Pancreas (tissue), 10 donors: Measurements from ENCODE around the gene GRM1. TPM values are rescaled to one million over a fixed set of nuclear protein-coding genes. Genes with fewer than 3 reads are reported as not detected.

ENCODE experiments used
- ATAC-seq, 4 donors: fragments of 200-7000 bp; cut with Tn5 transposase; one replicate each; pipeline versions ENCODE4 v1.8.0 to v1.9.1; 2020; ENCODE audit warnings: mild to moderate bottlenecking in 4 of 4, moderate library complexity in 4 of 4
- DNase-seq, 6 donors: peaks; one replicate each; pipeline ENCODE4 v3.0.0-alpha.2; 2020
- FAIRE-seq: peaks from 2 replicates; lab custom pipeline; 2012; peaks lifted over from hg19 to GRCh38; lab: Jason Lieb, UNC
- H3K27ac ChIP-seq, 4 donors: fragments of 200-600 bp; sonication (generic); 1 replicate in 3 of 4; 2 replicates in 1 of 4; pipeline versions ENCODE4 v1.5.0 to v1.8.0; 2020
- H3K27me3 ChIP-seq, 4 donors: fragments of 200-600 bp; one replicate each; pipeline ENCODE4 v1.8.0; 2021
- H3K36me3 ChIP-seq, 3 donors: fragments of 200-600 bp; sonication (generic) in 1 of 3; one replicate each; pipeline versions ENCODE4 v1.5.0 to v1.8.0; 2020 to 2021
- H3K4me1 ChIP-seq, 3 donors: fragments of 200-600 bp; one replicate each; pipeline ENCODE4 v1.8.0; 2021
- H3K4me3 ChIP-seq, 4 donors: fragments of 200-600 bp; sonication (generic) in 2 of 4; one replicate each; pipeline versions ENCODE4 v1.5.0 to v1.8.0; 2020 to 2021
- H3K9me3 ChIP-seq, 4 donors: fragments of 200-600 bp; one replicate each; pipeline ENCODE4 v1.8.0; 2021
- CTCF ChIP-seq, 4 donors: fragments of 200-600 bp; sonication (generic) in 3 of 4; IDR thresholded peaks; one replicate each; pipeline versions ENCODE4 v1.5.0 to v1.8.0; 2021; ENCODE audit warnings: antibody characterized with exemption in 4 of 4
- WGBS, 2 donors: extraction: QIAGEN DNeasy Blood & Tissue Kit; methylation state at CpG; one replicate each; pipeline ENCODE4 v1.1.7; 2013; 5-methylcytosine and 5-hydroxymethylcytosine counted together
- intact Hi-C, 3 donors: fragments of 100-400 bp; cut with DNase I; formaldehyde crosslinking; loops; one replicate each; pipeline versions ENCODE4 v1.11.1 to v1.14.2; 2022
- polyA plus RNA-seq, 2 donors: library from polyadenylated mRNA; stranded (reverse); fragments of 200-250 nt; gene quantifications; one replicate each; pipeline ENCODE4 v1.2.3, GENCODE V29; 2013
- total RNA-seq, 6 donors: library from RNA; stranded (reverse); fragmentation: NEBNext Ultra II Directional in 4 of 6; extraction: Animal tissue kit (Norgen Biotek cat#: 25700) in 4 of 6; gene quantifications; one replicate each; pipeline versions ENCODE4 v1.2.1 to v1.2.4, GENCODE V29; 2021 to 2023
- donor health status: healthy with polysubstance abuse.
- donor health status: DM: no; HTN: no; CAD: no; lungs with moderate emphysema.
- donor health status: DM: no; HTN: no; CAD: no.
- donor health status: control.
- donor health status: control.
- donor health status: Bipolar disorder and iron deficiency.
- donor health status: DM: yes; HTN: yes; CAD: no.
- donor health status: DM: no; HTN: no; CAD: no.
- donor health status: DM: no; HTN: no; CAD: no.
- donor health status: DM: yes; HTN: yes; CAD: no.

Gene GRM1
- total and polyA plus RNA-seq, 8 donors, result 0.04 to 0.17 (median 0.05) TPM; not detected in 2

GRCh38 chr6:146369866-146370265, 341.0 kb downstream of the GRM1 start:
- no peak for TF ChIP-seq CTCF (IDR thresholded peaks at IDR 0.05)
- no peaks in the 10 kb centered on the region for H3K27me3 ChIP-seq
- no peak for DNase-seq
- intact Hi-C loops, result no loop called here
- no peaks in the 10 kb centered on the region for H3K36me3 ChIP-seq
- H3K4me3 ChIP-seq, result no peak overlapping the region
- H3K9me3 ChIP-seq, result no peaks in the 10 kb centered on the region
- no peak for ATAC-seq
- WGBS, 2 donors, result 9 to 12% methylated on average over 1 of the region's 1 CpG
- H3K4me1 ChIP-seq, result no peaks in the 10 kb centered on the region
- H3K27ac ChIP-seq, result no peak overlapping the region
- FAIRE-seq, result no peak

GRCh38 chr6:146381486-146381885, 352.6 kb downstream of the GRM1 start:
- 77 to 83% methylated on average over 3 of the region's 3 CpGs for WGBS, 2 donors
- no peaks in the 10 kb centered on the region for H3K4me1 ChIP-seq
- FAIRE-seq (no peak), ATAC-seq (no peak), DNase-seq (no peak)
- no peaks in the 10 kb centered on the region for H3K36me3 ChIP-seq
- no peaks in the 10 kb centered on the region for H3K27me3 ChIP-seq
- no peaks in the 10 kb centered on the region for H3K9me3 ChIP-seq
- no peak for TF ChIP-seq CTCF (IDR thresholded peaks at IDR 0.05)
- H3K27ac ChIP-seq, result no peak overlapping the region
- intact Hi-C loops, result no loop called here
- H3K4me3 ChIP-seq, result no peak overlapping the region

GRCh38 chr6:146388736-146389364, 360.0 kb downstream of the GRM1 start:
- FAIRE-seq (no peak), ATAC-seq (no peak), DNase-seq (no peak)
- TF ChIP-seq CTCF (IDR thresholded peaks at IDR 0.05), result no peak
- H3K27me3 ChIP-seq, result no peaks in the 10 kb centered on the region
- WGBS, 2 donors, result 66 to 71% methylated on average over 3 of the region's 3 CpGs
- intact Hi-C loops, result no loop called here
- H3K9me3 ChIP-seq, result no peaks in the 10 kb centered on the region
- H3K36me3 ChIP-seq, result no peaks in the 10 kb centered on the region
- no peak overlapping the region for H3K27ac ChIP-seq
- H3K4me3 ChIP-seq, result no peak overlapping the region
- H3K4me1 ChIP-seq, result no peaks in the 10 kb centered on the region

GRCh38 chr6:146389740-146390139, 360.9 kb downstream of the GRM1 start:
- ATAC-seq, result no peak
- no peak overlapping the region for H3K27ac ChIP-seq
- intact Hi-C loops, result no loop called here
- no peak for FAIRE-seq
- H3K36me3 ChIP-seq, result no peaks in the 10 kb centered on the region
- H3K9me3 ChIP-seq, result no peaks in the 10 kb centered on the region
- H3K27me3 ChIP-seq, result no peaks in the 10 kb centered on the region
- H3K4me3 ChIP-seq, result no peak overlapping the region
- TF ChIP-seq CTCF (IDR thresholded peaks at IDR 0.05), result no peak
- no peaks in the 10 kb centered on the region for H3K4me1 ChIP-seq
- DNase-seq, result no peak
- 37 to 48% methylated on average over 4 of the region's 4 CpGs for WGBS, 2 donors

- intact Hi-C loops, result no loop called here
- 54 to 61% methylated on average over 1 of the region's 1 CpG for WGBS, 2 donors
- no peak for TF ChIP-seq CTCF (IDR thresholded peaks at IDR 0.05)
Observed at GRCh38 chr6:146397638-146398037, 368.8 kb downstream of the GRM1 start.

More at GRCh38 chr6:146397638-146398037, 368.8 kb downstream of the GRM1 start:
- no peak overlapping the region for H3K4me3 ChIP-seq
- no peaks in the 10 kb centered on the region for H3K4me1 ChIP-seq
- DNase-seq, result no peak
- no peaks in the 10 kb centered on the region for H3K27me3 ChIP-seq
- ATAC-seq, result no peak
- FAIRE-seq, result no peak
- no peaks in the 10 kb centered on the region for H3K36me3 ChIP-seq
- no peaks in the 10 kb centered on the region for H3K9me3 ChIP-seq
- no peak overlapping the region for H3K27ac ChIP-seq
